HuH-7 (cell line): ENCODE measurements around the gene KIAA0232.

ENCODE experiments used
- DNase-seq: peaks from one replicate; pipeline ENCODE4 v3.0.0; 2011; ENCODE audit warnings: low spot score

Gene KIAA0232

GRCh38 chr4:6916587-6917460 lies 134.3 kb downstream of the KIAA0232 start:
- no peak for DNase-seq

DNA sequence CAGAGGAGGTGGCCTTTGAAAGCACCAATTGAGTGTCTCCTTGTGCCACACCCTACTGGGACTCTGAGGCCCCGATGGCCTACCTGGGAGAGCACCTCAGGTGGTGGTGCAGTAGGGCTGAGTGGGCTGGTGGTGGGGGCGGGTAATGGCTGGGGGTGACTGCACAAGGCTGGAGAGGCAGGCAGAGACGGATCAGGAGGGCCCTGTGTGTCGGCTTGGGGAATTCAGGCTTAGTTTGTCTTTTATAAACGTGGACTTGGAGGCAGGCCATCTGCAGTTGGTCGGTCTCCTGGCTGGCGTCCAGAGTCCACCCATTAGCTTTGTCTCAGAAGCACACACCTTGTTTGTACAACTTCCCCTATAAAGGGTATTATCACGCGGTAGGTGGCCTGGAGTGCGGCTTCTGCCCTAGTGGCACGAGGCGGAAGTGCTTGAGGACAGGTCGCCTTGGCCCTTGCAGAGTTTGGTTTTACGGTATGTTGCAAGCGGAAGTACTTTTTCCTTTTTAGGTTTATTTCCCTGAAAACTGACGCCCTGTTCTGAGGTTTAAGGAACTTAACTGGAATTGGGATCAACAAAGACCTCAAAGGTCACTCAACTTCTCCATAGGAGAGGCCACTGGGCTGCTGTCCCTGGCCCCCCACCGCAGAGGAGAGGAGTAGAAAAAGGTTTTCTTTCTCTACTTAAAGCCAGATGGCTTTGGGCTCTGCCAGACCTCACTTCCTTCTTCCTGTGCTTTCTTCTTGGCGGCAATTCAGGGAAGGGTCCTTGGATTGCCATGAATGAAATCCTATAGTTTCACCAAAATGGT lies 135.1 kb downstream of the KIAA0232 start:
- DNase-seq = peak; percentile 83

GRCh38 chr4:6918338-6918737 lies 135.8 kb downstream of the KIAA0232 start:
- no peak for DNase-seq

DNA sequence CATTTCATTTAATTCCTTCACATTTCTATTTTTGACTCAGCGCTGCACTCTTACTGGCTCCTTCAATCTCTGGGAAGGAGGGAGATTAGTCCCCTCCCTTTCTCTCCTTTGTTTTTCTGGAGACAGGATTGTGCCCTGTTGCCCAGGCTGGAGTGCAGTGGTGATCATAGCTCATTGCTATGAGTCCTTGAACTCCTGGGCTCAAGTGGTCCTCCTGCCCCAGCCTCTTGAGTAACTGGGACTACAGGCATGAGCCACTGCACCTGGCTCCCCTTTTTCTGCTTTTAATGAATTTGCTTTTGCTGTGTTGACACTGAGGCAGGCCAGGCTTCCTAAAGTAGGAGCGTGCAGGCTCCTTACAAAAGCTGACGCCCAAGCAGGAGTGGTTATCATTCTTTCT lies 137.6 kb downstream of the KIAA0232 start:
- DNase-seq = no peak

DNA sequence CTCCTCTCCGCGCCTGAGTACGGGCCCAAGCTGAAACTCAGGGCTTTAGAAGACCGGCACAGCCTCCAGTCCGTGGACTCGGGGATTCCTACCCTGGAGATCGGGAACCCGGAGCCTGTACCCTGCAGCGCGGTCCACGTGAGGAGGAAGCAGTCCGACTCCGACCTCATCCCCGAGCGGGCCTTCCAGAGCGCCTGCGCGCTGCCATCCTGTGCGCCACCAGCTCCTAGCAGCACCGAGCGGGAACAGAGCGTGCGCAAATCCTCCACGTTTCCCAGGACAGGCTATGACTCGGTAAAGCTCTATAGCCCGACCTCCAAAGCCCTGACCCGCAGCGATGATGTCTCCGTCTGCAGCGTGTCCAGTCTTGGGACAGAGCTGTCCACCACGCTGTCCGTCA lies 141.0 kb downstream of the KIAA0232 start:
- no peak for DNase-seq

GRCh38 chr4:6924361-6924779 lies 141.8 kb downstream of the KIAA0232 start:
- DNase-seq = no peak

DNA sequence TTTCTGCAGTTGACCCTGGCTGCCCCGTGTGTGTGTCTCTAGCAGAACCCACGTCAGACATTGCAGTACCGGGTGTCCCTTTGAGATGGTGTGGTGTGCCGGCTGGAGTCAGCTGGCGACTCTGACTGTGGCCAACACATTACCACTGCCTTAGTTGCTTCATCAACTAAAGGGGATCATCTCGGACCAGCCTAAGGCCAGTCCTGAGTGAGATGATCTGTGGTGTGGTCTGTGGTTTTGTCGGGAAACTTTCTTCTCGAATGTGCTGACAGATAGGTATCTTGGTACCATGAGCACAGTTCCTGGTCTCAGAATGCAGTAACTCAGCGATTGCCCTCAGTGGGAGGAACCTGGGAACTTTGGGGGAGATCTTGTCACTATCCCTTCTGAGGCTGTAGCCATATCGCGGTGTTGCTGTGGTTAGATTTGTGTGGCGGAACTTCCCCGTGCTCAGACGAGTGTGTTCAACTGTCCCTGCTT lies 142.9 kb downstream of the KIAA0232 start:
- DNase-seq = no peak

DNA sequence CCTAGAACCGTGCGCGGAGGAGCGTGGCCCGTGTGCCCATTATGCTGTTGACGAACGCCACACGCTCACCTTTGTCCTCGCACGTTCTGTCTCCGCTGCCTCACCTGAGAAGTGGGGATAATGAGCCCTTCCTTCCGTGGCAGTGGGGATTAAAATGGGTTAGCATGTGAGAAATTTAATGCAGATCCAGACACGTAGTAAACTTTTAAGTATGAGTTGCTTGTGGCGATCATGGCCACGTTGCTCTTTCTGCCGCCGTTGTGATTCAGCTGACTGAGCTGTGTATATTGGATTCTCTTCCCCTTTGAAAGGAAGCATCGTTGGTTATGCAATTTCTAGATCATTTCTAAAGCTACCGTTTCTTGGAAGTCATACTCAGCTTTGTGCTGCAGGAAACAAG lies 143.6 kb downstream of the KIAA0232 start:
- DNase-seq = no peak

GRCh38 chr4:6926681-6927478 lies 144.4 kb downstream of the KIAA0232 start:
- peak; percentile 67 for DNase-seq

DNA sequence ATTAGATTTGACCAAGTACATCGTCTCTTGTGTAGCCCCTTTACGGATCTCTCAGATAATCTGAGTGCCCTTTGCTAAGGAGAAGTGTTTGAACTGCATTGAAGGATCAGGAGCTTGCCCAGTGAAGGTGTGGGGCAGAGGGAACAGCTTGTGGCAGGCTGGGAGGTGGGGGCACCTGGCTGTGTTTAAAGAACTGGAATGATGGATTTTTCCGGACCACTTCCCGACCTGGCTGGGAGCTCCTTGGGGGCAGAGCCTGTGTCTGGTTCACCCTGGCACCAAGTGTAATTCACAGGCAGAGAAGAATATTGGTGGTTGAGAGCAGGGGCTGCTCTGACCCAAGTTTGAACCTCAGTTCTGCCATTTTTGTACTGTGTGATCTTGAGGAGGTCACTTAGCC lies 145.6 kb downstream of the KIAA0232 start:
- no peak for DNase-seq

GRCh38 chr4:6929339-6929811 lies 146.8 kb downstream of the KIAA0232 start:
- DNase-seq = no peak

DNA sequence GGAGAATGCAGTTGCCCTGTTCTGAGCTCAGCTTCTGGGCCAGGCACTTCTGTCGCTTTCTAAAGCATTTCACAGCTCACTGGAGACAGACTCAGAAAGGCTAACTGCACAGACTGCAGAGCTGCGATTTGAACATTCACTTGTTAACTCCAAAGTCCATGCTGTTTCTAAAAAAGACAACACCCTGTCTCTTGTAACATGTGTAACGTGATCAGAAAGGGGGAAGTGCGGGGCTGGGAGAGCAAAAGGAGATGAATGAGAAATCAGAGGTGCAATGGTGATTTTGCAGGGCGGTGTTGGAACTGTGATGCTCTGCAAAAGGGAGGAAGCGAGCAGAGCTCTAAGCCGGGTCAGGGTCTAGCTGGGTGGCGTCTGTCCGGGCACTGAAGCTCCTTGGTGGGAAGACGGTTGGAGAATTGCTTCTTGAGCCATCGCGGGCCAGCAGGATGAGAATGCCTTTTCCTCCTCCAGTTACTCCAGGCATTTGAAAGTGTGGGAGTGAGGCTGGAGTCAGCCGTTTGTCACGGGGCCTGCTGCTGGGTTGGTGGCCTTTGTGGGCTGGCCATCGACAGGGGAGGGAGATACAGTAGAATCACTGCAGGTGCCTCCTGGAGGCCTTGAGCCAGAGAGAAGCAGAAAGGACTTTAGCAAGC lies 147.4 kb downstream of the KIAA0232 start:
- DNase-seq = no peak

GRCh38 chr4:6932475-6932874 lies 149.9 kb downstream of the KIAA0232 start:
- DNase-seq = no peak

DNA sequence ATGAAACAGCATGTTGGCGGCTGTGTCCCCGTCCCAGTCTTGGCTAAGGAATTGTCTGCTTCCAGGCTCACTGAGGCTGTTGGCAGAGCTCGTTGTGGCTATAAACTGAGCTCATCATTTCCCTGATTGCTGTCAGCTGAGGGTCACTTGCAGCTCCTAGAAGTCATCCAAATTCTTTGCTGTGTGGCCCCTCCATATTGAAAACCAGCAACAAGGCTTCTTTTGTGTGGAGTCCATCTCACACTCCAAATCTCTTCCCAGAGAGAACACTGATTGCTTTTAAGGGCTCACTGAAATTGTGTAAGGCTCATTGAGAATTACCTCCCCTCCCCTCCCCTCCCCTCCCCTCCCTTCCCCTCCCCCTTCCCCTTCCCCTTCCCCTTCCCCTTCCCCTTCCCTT lies 150.4 kb downstream of the KIAA0232 start:
- DNase-seq = no peak
